HL-60 (cell line): ENCODE data around the gene TBCE.

ENCODE experiments used
- DNase-seq, 2 experiments: peaks; one replicate each; pipeline ENCODE4 v3.0.0-alpha.2; 2010 to 2020; ENCODE audit warnings: low read depth in 1 of 2, low spot score in 1 of 2
- H3K27ac ChIP-seq: fragments of 250-450 bp; sonication (Bioruptor Pico); replicated peaks from 2 replicates; pipeline ENCODE4 v1.5.1; 2020; ENCODE audit warnings: mild to moderate bottlenecking, moderate library complexity
- H3K27me3 ChIP-seq: fragments of 250-450 bp; sonication (Bioruptor Pico); 2 replicates; pipeline ENCODE4 v1.5.1; 2021; ENCODE audit warnings: mild to moderate bottlenecking, moderate library complexity; ENCODE audit not compliant: insufficient read depth, poor library complexity, severe bottlenecking
- H3K4me3 ChIP-seq: replicated peaks from 2 replicates; pipeline ENCODE4 v1.5.1; 2011; ENCODE audit warnings: mild to moderate bottlenecking, control low read depth, low read length; ENCODE audit not compliant: insufficient read depth
- GABPA ChIP-seq: IDR thresholded peaks from 2 replicates; pipeline ENCODE4 v1.6.1; 2012; ENCODE audit warnings: low read depth
- POLR2AphosphoS5 ChIP-seq: IDR thresholded peaks from 2 replicates; pipeline ENCODE4 v1.6.1; 2012; ENCODE audit warnings: low read depth
- SPI1 ChIP-seq: IDR thresholded peaks from 2 replicates; pipeline ENCODE4 v1.6.1; 2012; ENCODE audit warnings: low read depth, mild to moderate bottlenecking, borderline replicate concordance
- TF ChIP-seq, protein P1 (sequence below): IDR thresholded peaks from 2 replicates; pipeline ENCODE4 v1.6.1; 2012; ENCODE audit warnings: low read depth; ENCODE audit not compliant: insufficient replicate concordance
- TF ChIP-seq, protein P2 (sequence below): IDR thresholded peaks from one replicate; pipeline ENCODE4 v1.5.1; 2011; ENCODE audit warnings: low read length, control low read depth, inconsistent platforms; ENCODE audit not compliant: insufficient read depth

Gene TBCE

DNA sequence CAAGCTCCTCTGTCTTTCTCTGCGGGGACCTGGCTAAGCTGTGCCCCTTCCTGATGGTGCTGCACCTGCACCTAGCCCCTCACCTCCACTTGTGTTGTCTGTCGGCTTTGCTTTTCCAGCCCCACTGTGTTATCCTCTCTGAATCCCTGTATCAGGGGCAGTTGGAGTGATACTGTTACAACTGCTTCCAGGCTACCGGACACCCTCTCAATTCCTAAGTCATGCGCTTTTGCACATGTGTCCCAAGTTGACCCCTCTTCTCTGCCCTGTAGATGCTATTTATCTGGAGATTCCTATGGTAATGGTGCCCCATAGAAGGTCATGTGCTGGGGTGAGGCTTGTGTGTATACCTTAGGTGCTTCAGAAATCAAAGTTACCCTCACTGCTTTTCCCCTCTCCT lies 58.9 kb downstream of the TBCE start:
- no peaks in the 10 kb centered on the region for H3K27me3 ChIP-seq
- no peak overlapping the region for H3K4me3 ChIP-seq
- no peak for DNase-seq
- TF ChIP-seq, protein P1, sequence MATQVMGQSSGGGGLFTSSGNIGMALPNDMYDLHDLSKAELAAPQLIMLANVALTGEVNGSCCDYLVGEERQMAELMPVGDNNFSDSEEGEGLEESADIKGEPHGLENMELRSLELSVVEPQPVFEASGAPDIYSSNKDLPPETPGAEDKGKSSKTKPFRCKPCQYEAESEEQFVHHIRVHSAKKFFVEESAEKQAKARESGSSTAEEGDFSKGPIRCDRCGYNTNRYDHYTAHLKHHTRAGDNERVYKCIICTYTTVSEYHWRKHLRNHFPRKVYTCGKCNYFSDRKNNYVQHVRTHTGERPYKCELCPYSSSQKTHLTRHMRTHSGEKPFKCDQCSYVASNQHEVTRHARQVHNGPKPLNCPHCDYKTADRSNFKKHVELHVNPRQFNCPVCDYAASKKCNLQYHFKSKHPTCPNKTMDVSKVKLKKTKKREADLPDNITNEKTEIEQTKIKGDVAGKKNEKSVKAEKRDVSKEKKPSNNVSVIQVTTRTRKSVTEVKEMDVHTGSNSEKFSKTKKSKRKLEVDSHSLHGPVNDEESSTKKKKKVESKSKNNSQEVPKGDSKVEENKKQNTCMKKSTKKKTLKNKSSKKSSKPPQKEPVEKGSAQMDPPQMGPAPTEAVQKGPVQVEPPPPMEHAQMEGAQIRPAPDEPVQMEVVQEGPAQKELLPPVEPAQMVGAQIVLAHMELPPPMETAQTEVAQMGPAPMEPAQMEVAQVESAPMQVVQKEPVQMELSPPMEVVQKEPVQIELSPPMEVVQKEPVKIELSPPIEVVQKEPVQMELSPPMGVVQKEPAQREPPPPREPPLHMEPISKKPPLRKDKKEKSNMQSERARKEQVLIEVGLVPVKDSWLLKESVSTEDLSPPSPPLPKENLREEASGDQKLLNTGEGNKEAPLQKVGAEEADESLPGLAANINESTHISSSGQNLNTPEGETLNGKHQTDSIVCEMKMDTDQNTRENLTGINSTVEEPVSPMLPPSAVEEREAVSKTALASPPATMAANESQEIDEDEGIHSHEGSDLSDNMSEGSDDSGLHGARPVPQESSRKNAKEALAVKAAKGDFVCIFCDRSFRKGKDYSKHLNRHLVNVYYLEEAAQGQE: no peak
- no peak for TF ChIP-seq POLR2AphosphoS5
- TF ChIP-seq, protein P2, sequence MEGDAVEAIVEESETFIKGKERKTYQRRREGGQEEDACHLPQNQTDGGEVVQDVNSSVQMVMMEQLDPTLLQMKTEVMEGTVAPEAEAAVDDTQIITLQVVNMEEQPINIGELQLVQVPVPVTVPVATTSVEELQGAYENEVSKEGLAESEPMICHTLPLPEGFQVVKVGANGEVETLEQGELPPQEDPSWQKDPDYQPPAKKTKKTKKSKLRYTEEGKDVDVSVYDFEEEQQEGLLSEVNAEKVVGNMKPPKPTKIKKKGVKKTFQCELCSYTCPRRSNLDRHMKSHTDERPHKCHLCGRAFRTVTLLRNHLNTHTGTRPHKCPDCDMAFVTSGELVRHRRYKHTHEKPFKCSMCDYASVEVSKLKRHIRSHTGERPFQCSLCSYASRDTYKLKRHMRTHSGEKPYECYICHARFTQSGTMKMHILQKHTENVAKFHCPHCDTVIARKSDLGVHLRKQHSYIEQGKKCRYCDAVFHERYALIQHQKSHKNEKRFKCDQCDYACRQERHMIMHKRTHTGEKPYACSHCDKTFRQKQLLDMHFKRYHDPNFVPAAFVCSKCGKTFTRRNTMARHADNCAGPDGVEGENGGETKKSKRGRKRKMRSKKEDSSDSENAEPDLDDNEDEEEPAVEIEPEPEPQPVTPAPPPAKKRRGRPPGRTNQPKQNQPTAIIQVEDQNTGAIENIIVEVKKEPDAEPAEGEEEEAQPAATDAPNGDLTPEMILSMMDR: no peak
- no peak for TF ChIP-seq SPI1
- no peak for TF ChIP-seq GABPA
- H3K27ac ChIP-seq: no peak overlapping the region

DNA sequence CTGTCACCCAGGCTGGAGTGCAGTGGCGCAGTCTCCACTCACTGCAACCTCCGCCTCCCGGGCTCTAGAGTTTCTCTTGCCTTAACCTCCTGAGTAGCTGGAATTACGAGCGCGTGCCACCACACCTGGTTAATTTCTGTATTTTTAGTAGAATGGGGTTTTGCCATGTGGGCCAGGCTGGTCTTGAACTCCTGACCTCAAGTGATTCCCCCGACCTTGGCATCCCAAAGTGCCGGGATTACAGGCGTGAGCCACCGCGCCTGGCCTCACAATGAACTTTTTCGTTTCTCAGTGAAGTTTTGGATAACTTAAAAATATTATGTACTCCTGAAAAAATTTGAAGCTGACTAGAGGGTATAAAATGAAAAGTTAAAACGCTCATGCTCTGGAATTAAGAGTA lies 59.5 kb downstream of the TBCE start:
- DNase-seq: no peak
- H3K27ac ChIP-seq: no peak overlapping the region
- no peak for TF ChIP-seq POLR2AphosphoS5
- TF ChIP-seq, protein P2: no peak
- TF ChIP-seq SPI1: no peak
- no peak for TF ChIP-seq GABPA
- TF ChIP-seq, protein P1: no peak

DNA sequence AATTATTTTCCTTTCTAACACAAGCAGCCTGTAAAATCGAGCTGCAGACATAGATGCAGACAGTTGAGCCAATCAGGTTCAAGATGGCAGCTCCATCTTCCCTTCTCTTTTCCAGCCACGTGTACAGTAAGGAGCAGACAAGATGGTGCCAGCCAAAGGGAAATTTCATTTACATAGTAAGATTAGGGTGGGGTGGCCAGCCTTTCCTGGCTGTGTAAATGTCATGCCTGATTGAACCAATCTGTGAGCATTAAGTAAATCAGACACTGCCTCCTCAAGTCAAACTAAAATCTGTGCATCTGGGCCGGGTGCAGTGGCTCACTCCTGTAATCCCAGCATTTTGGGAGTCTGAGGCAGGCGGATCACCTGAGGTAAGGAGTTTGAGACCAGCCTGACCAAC lies 60.2 kb downstream of the TBCE start:
- H3K27me3 ChIP-seq: no peaks in the 10 kb centered on the region
- no peak overlapping the region for H3K27ac ChIP-seq
- no peak for DNase-seq
- no peak overlapping the region for H3K4me3 ChIP-seq
- TF ChIP-seq GABPA (no peak), POLR2AphosphoS5 (no peak), SPI1 (no peak)
- TF ChIP-seq, protein P1: no peak
- TF ChIP-seq, protein P2: no peak

More for the DNA sequence above, 59.5 kb downstream of the TBCE start:
- H3K4me3 ChIP-seq: no peak overlapping the region
- no peaks in the 10 kb centered on the region for H3K27me3 ChIP-seq
